H1 (cell line): ENCODE results near the gene CCBE1. TPM values are rescaled to one million over a fixed set of nuclear protein-coding genes. Genes with fewer than 3 reads are reported as not detected.

Source experiments
- CTCF ChIA-PET: fragments of 300-600 bp; sonication (Branson Sonifier 250); formaldehyde crosslinking; loops from one replicate; lab custom pipeline; 2021; ENCODE audit not compliant: partially characterized antibody; lab: Charles Lee
- POLR2A ChIA-PET: fragments of 300-600 bp; sonication (Branson Sonifier 250); formaldehyde crosslinking; loops from one replicate; lab custom pipeline; 2021; ENCODE audit warnings: inconsistent platforms; ENCODE audit not compliant: partially characterized antibody; lab: Charles Lee
- DNase-seq, 2 experiments: peaks; one replicate each; pipeline versions ENCODE4 v3.0.0 to v3.0.0-alpha.2; 2010 to 2022; ENCODE audit warnings: low spot score in 2 of 2, low read depth in 1 of 2, mixed read lengths in 1 of 2
- FAIRE-seq: peaks from 2 replicates; lab custom pipeline; 2011; peaks lifted over from hg19 to GRCh38; lab: Jason Lieb, UNC
- H2AFZ ChIP-seq: 2 replicates; pipeline ENCODE4 v1.8.1; 2012; ENCODE audit warnings: low read length, inconsistent platforms
- H2AK5ac ChIP-seq: 2 replicates; pipeline ENCODE4 v1.6.1; 2013; ENCODE audit warnings: low read depth, low read length
- H2BK120ac ChIP-seq: replicated peaks from 2 replicates; pipeline ENCODE3; 2013; ENCODE audit warnings: low read depth, low read length, inconsistent platforms
- H2BK12ac ChIP-seq: 2 replicates; pipeline ENCODE4 v1.6.1; 2013; ENCODE audit warnings: low read depth, low read length
- H2BK15ac ChIP-seq: 2 replicates; pipeline ENCODE4 v1.6.1; 2013; ENCODE audit warnings: low read length
- H2BK20ac ChIP-seq: 2 replicates; pipeline ENCODE4 v1.6.1; 2013; ENCODE audit warnings: low read length
- H2BK5ac ChIP-seq: 2 replicates; pipeline ENCODE4 v1.6.1; 2013; ENCODE audit warnings: low read depth, low read length
- H3K14ac ChIP-seq: 2 replicates; pipeline ENCODE4 v1.6.1; 2013; ENCODE audit warnings: inconsistent platforms; ENCODE audit not compliant: insufficient read length
- H3K18ac ChIP-seq: 2 replicates; pipeline ENCODE4 v1.6.1; 2013; ENCODE audit warnings: low read length; ENCODE audit errors: extremely low read depth
- H3K23ac ChIP-seq: 2 replicates; pipeline ENCODE4 v1.6.1; 2013; ENCODE audit warnings: inconsistent platforms; ENCODE audit not compliant: insufficient read length
- H3K23me2 ChIP-seq: 2 replicates; pipeline ENCODE4 v1.6.1; 2013; ENCODE audit warnings: low read depth, low read length
- H3K27ac ChIP-seq: 2 replicates; pipeline ENCODE4 v1.6.1; 2011; ENCODE audit warnings: low read depth, low read length, inconsistent platforms
- H3K27me3 ChIP-seq, 4 experiments: replicated peaks in 1 of 4; 1 replicate in 1 of 4; 2 replicates in 3 of 4; pipeline versions ENCODE4 v1.6.1 to v1.8.1; 2011 to 2013; ENCODE audit warnings: low read length in 3 of 4, mild to moderate bottlenecking in 3 of 4, inconsistent platforms in 2 of 4, mixed read lengths in 2 of 4, moderate library complexity in 1 of 4; ENCODE audit not compliant: control insufficient read depth in 3 of 4, insufficient read depth in 3 of 4; ENCODE audit errors: extremely low read depth in 1 of 4
- H3K36me3 ChIP-seq, 4 experiments: 2 replicates each; pipeline versions ENCODE4 v1.6.1 to v1.8.1; 2011 to 2013; ENCODE audit warnings: mild to moderate bottlenecking in 4 of 4, low read length in 3 of 4, moderate library complexity in 2 of 4, control low read depth in 1 of 4, inconsistent platforms in 1 of 4; ENCODE audit not compliant: insufficient read depth in 4 of 4, control insufficient read depth in 2 of 4
- H3K4ac ChIP-seq: replicated peaks from 2 replicates; pipeline ENCODE3; 2013; ENCODE audit warnings: low read length, low read depth, mixed read lengths, inconsistent platforms; ENCODE audit not compliant: insufficient read length
- H3K4me1 ChIP-seq, 4 experiments: replicated peaks in 1 of 4; 1 replicate in 1 of 4; 2 replicates in 3 of 4; pipeline versions ENCODE4 v1.6.1 to v1.8.1; 2011 to 2013; ENCODE audit warnings: low read length in 3 of 4, inconsistent platforms in 2 of 4, mixed read lengths in 1 of 4; ENCODE audit not compliant: insufficient read depth in 4 of 4, control insufficient read depth in 3 of 4
- H3K4me2 ChIP-seq, 2 experiments: 2 replicates each; pipeline versions ENCODE4 v1.6.1 to v1.8.1; 2011 to 2013; ENCODE audit warnings: low read depth in 2 of 2, low read length in 2 of 2, control low read depth in 1 of 2, inconsistent platforms in 1 of 2, mild to moderate bottlenecking in 1 of 2; ENCODE audit not compliant: insufficient read depth in 1 of 2
- H3K4me3 ChIP-seq, 4 experiments: fragments of 200-600, 300-600 bp in 1 of 4; sonication (generic), shearing (Covaris generic), sonication (Bioruptor Twin) in 1 of 4; 2 replicates each; pipeline versions ENCODE4 v1.5.1 to v1.8.1; 2011 to 2016; ENCODE audit warnings: low read length in 4 of 4, low read depth in 3 of 4, control low read depth in 2 of 4, inconsistent platforms in 2 of 4, mild to moderate bottlenecking in 2 of 4, mixed read lengths in 1 of 4, moderate library complexity in 1 of 4; ENCODE audit not compliant: insufficient read depth in 2 of 4; ENCODE audit errors: extremely low read depth in 1 of 4
- H3K56ac ChIP-seq: replicated peaks from 2 replicates; pipeline ENCODE3; 2013; ENCODE audit warnings: low read depth, mild to moderate bottlenecking, mixed read lengths, low read length, inconsistent platforms; ENCODE audit not compliant: insufficient read length
- H3K79me1 ChIP-seq: 2 replicates; pipeline ENCODE4 v1.6.1; 2013; ENCODE audit warnings: low read depth, low read length, control low read depth
- H3K79me2 ChIP-seq, 2 experiments: 2 replicates each; pipeline versions ENCODE4 v1.6.1 to v1.8.1; 2012 to 2013; ENCODE audit warnings: low read length in 2 of 2, mild to moderate bottlenecking in 2 of 2, inconsistent platforms in 1 of 2; ENCODE audit not compliant: insufficient read depth in 2 of 2, control insufficient read depth in 1 of 2
- H3K9ac ChIP-seq, 4 experiments: replicated peaks in 1 of 4; 1 replicate in 1 of 4; 2 replicates in 3 of 4; pipeline versions ENCODE4 v1.6.1 to v1.8.1; 2011 to 2013; ENCODE audit warnings: low read depth in 3 of 4, low read length in 3 of 4, control low read depth in 2 of 4, mild to moderate bottlenecking in 2 of 4, moderate library complexity in 2 of 4, inconsistent platforms in 1 of 4; ENCODE audit errors: extremely low read depth in 1 of 4
- H3K9me3 ChIP-seq, 2 experiments: 2 replicates each; pipeline versions ENCODE4 v1.6.1 to v1.8.1; 2012 to 2013; ENCODE audit warnings: mild to moderate bottlenecking in 2 of 2, moderate library complexity in 2 of 2, control low read depth in 1 of 2, inconsistent platforms in 1 of 2, low read depth in 1 of 2, low read length in 1 of 2, mixed read lengths in 1 of 2; ENCODE audit not compliant: insufficient read depth in 2 of 2
- H4K20me1 ChIP-seq, 2 experiments: replicated peaks in 1 of 2; 2 replicates each; pipeline versions ENCODE3 to v1.8.1; 2011 to 2013; ENCODE audit warnings: inconsistent platforms in 2 of 2, low read length in 2 of 2, mild to moderate bottlenecking in 1 of 2; ENCODE audit not compliant: insufficient read depth in 2 of 2, control insufficient read depth in 1 of 2
- H4K5ac ChIP-seq: 2 replicates; pipeline ENCODE4 v1.6.1; 2013; ENCODE audit warnings: low read length, low read depth, mixed read lengths, inconsistent platforms; ENCODE audit not compliant: insufficient read length
- H4K8ac ChIP-seq: 2 replicates; pipeline ENCODE4 v1.8.0; 2013; ENCODE audit warnings: mild to moderate bottlenecking, moderate library complexity, low read length, inconsistent platforms; ENCODE audit not compliant: insufficient read depth; ENCODE audit errors: extremely low read depth
- H4K91ac ChIP-seq: replicated peaks from 2 replicates; pipeline ENCODE3; 2013; ENCODE audit warnings: low read length, mixed read lengths, inconsistent platforms; ENCODE audit not compliant: insufficient read length
- CEBPB ChIP-seq: IDR thresholded peaks from 2 replicates; pipeline ENCODE4 v1.6.1; 2012; ENCODE audit warnings: low read depth, low read length
- CTCF ChIP-seq, 3 experiments: IDR thresholded peaks; 1 replicate in 2 of 3; 2 replicates in 1 of 3; pipeline versions ENCODE4 v1.5.1 to v1.6.1; 2011; ENCODE audit warnings: low read length in 3 of 3, mild to moderate bottlenecking in 3 of 3, inconsistent platforms in 2 of 3, low read depth in 1 of 3, moderate library complexity in 1 of 3; ENCODE audit not compliant: insufficient read depth in 1 of 3; ENCODE audit errors: control extremely low read depth in 1 of 3
- FOSL1 ChIP-seq: IDR thresholded peaks from 2 replicates; pipeline ENCODE4 v1.6.1; 2011; ENCODE audit warnings: mild to moderate bottlenecking, low read depth, low read length, moderate library complexity; ENCODE audit not compliant: insufficient read depth
- POU5F1 ChIP-seq: IDR thresholded peaks from 2 replicates; pipeline ENCODE4 v1.6.1; 2011; ENCODE audit warnings: low read depth, mild to moderate bottlenecking, low read length, moderate library complexity
- RAD21 ChIP-seq, 2 experiments: IDR thresholded peaks in 1 of 2; conservative IDR thresholded peaks in 1 of 2; 2 replicates each; pipeline ENCODE4 v1.6.1; 2011; ENCODE audit warnings: low read depth in 2 of 2, low read length in 2 of 2, improper control_type of control experiment in 1 of 2, inconsistent platforms in 1 of 2, mild to moderate bottlenecking in 1 of 2, moderate library complexity in 1 of 2
- TCF12 ChIP-seq: IDR thresholded peaks from 2 replicates; pipeline ENCODE4 v1.6.1; 2011; ENCODE audit warnings: low read depth, mild to moderate bottlenecking, low read length
- WGBS, 2 experiments: shearing (Covaris generic) in 1 of 2; methylation state at CpG; one replicate each; pipeline versions ENCODE4 v1.1.6 to v1.1.7; 2013 to 2015; ENCODE audit warnings: low lambda C conversion rate in 2 of 2, mixed read lengths in 2 of 2, inconsistent platforms in 1 of 2, low coverage in 1 of 2, missing lambda C conversion rate in 1 of 2; ENCODE audit not compliant: insufficient replicate concordance in 2 of 2, insufficient coverage in 1 of 2, insufficient read length in 1 of 2; ENCODE audit errors: extremely low coverage in 1 of 2, missing lambda C conversion rate in 1 of 2; 5-methylcytosine and 5-hydroxymethylcytosine counted together
- polyA plus RNA-seq, 7 experiments: library from polyadenylated mRNA; depleted of rRNA in 3 of 7; stranded (reverse) in 5 of 7; unstranded in 2 of 7; fragments of >200 nt in 5 of 7; fragments of 200-250 nt in 2 of 7; gene quantifications; 1 replicate in 5 of 7; 2 replicates in 1 of 7; 4 replicates in 1 of 7; pipeline versions ENCODE4 v1.2.1 to v1.2.3, GENCODE V29; 2011 to 2013; ENCODE audit warnings: missing spikeins in 2 of 7, mixed read lengths in 2 of 7
- total RNA-seq: library from RNA; stranded (reverse); fragmentation: NEBNext Ultra II Directional; extraction: Animal tissue kit (Norgen Biotek cat#: 25700); gene quantifications from 2 replicates; pipeline ENCODE4 v1.2.1, GENCODE V29; 2021
- TF ChIP-seq, protein P1 (sequence below): IDR thresholded peaks from 2 replicates; pipeline ENCODE4 v1.6.1; 2011; ENCODE audit warnings: low read length, improper control_type of control experiment
- TF ChIP-seq, protein P2 (sequence below): IDR thresholded peaks from 2 replicates; pipeline ENCODE4 v1.6.1; 2012; ENCODE audit warnings: low read length, inconsistent platforms

The CCBE1 gene
- total and polyA plus RNA-seq, 2 of the 8 experiments (the other 6 are each of a cell fraction or from before 2014, with no cell fraction given): 2.1 to 2.6 TPM

GRCh38 chr18:59624369-59624765, 72.9 kb downstream of the CCBE1 start:
- FAIRE-seq (no peak), DNase-seq (no peak)
- no peak overlapping the region for H3K27ac ChIP-seq
- H2BK120ac ChIP-seq: no peak overlapping the region
- H2AK5ac ChIP-seq: no peak overlapping the region
- no peak overlapping the region for H2BK12ac ChIP-seq
- H2BK20ac ChIP-seq: no peak overlapping the region
- no peak overlapping the region for H2BK5ac ChIP-seq
- H3K79me2 ChIP-seq: no peaks in the 10 kb centered on the region
- no peak overlapping the region for H3K4me2 ChIP-seq
- H3K4me3 ChIP-seq: no peak overlapping the region
- no peaks in the 10 kb centered on the region for H3K23me2 ChIP-seq
- no peaks in the 10 kb centered on the region for H3K36me3 ChIP-seq
- H4K91ac ChIP-seq: no peak overlapping the region
- H4K20me1 ChIP-seq: no peaks in the 10 kb centered on the region
- no peaks in the 10 kb centered on the region for H3K79me1 ChIP-seq
- H3K4ac ChIP-seq: no peak overlapping the region
- H3K4me1 ChIP-seq: no peaks in the 10 kb centered on the region
- ChIA-PET CTCF (interaction anchor here (0.8 to 3.8 kb wide), 6 partner anchors 9 to 198 kb away, joined by 3 to 24 read pairs (median 6); partner anchors contain the start of gene CCBE1), POLR2A (interaction anchor here (0.6 kb wide), 1 partner anchor 237 kb away, joined by 3 read pairs; no protein-coding TSS in a partner anchor)
- H3K56ac ChIP-seq: no peak overlapping the region
- no peaks in the 10 kb centered on the region; a peak in 1 of 4 replicates for H3K9me3 ChIP-seq
- 97% methylated on average over 2 of the region's 2 CpGs; no CpG with 5 or more reads in 1 of the 2 experiments for WGBS, 2 experiments
- no peak overlapping the region for H3K9ac ChIP-seq
- H3K18ac ChIP-seq: no peak overlapping the region
- no peak overlapping the region for H2AFZ ChIP-seq
- H3K27me3 ChIP-seq: no peaks in the 10 kb centered on the region
- no peak overlapping the region for H3K14ac ChIP-seq
- H4K5ac ChIP-seq: no peak overlapping the region
- no peak overlapping the region for H3K23ac ChIP-seq
- H4K8ac ChIP-seq: no peak overlapping the region
- no peak overlapping the region for H2BK15ac ChIP-seq
- TF ChIP-seq CEBPB: no peak
- no peak for TF ChIP-seq TCF12
- TF ChIP-seq CTCF (IDR thresholded peaks at IDR 0.05; ENCODE audit: control extremely low read depth in 1 of 3, insufficient read depth in 1 of 3, low read depth in 1 of 3, low read length in 3 of 3): no peak
- no peak for TF ChIP-seq RAD21 (IDR thresholded peaks at IDR 0.05 in 1 of 2, conservative IDR thresholded peaks at IDR 0.05 in 1 of 2; ENCODE audit: low read depth in 2 of 2, low read length in 2 of 2)
- no peak for TF ChIP-seq POU5F1
- TF ChIP-seq, protein P1, sequence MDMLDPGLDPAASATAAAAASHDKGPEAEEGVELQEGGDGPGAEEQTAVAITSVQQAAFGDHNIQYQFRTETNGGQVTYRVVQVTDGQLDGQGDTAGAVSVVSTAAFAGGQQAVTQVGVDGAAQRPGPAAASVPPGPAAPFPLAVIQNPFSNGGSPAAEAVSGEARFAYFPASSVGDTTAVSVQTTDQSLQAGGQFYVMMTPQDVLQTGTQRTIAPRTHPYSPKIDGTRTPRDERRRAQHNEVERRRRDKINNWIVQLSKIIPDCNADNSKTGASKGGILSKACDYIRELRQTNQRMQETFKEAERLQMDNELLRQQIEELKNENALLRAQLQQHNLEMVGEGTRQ: no peak
- TF ChIP-seq FOSL1: no peak
- TF ChIP-seq, protein P2, sequence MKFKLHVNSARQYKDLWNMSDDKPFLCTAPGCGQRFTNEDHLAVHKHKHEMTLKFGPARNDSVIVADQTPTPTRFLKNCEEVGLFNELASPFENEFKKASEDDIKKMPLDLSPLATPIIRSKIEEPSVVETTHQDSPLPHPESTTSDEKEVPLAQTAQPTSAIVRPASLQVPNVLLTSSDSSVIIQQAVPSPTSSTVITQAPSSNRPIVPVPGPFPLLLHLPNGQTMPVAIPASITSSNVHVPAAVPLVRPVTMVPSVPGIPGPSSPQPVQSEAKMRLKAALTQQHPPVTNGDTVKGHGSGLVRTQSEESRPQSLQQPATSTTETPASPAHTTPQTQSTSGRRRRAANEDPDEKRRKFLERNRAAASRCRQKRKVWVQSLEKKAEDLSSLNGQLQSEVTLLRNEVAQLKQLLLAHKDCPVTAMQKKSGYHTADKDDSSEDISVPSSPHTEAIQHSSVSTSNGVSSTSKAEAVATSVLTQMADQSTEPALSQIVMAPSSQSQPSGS: no peak
